Left forelimb (tissue), 1 donor: Measurements from ENCODE around the gene GRIN2C.

Source experiments
- DNase-seq: peaks from one replicate; pipeline ENCODE4 v3.0.0-alpha.2; 2018; ENCODE audit warnings: low spot score

Gene GRIN2C

GRCh38 chr17:74864297-74864865 is 4.7 kb upstream of the GRIN2C start:
- DNase-seq: no peak

- no peak for DNase-seq
Observed at GRCh38 chr17:74863420-74864296, 4.0 kb upstream of the GRIN2C start.

- DNase-seq: no peak
Observed at GRCh38 chr17:74862919-74863318, 3.2 kb upstream of the GRIN2C start.

- DNase-seq: no peak
Observed at GRCh38 chr17:74862108-74862901, 2.6 kb upstream of the GRIN2C start.

- DNase-seq: no peak
Observed at GRCh38 chr17:74861662-74862107, 2.0 kb upstream of the GRIN2C start.

- DNase-seq: no peak
Observed at GRCh38 chr17:74860872-74861661, 1.4 kb upstream of the GRIN2C start.

- no peak for DNase-seq
Observed at GRCh38 chr17:74860229-74860871, 665 bp upstream of the GRIN2C start.

GRCh38 chr17:74858672-74859458 is 820 bp downstream of the GRIN2C start:
- DNase-seq: no peak

GRCh38 chr17:74857191-74857590 is 2.5 kb downstream of the GRIN2C start:
- no peak for DNase-seq

GRCh38 chr17:74856112-74856511 is 3.6 kb downstream of the GRIN2C start:
- DNase-seq: no peak

GRCh38 chr17:74855323-74855722 is 4.4 kb downstream of the GRIN2C start:
- DNase-seq: no peak

GRCh38 chr17:74854792-74855191 is 4.9 kb downstream of the GRIN2C start:
- no peak for DNase-seq

- DNase-seq: no peak
Observed at GRCh38 chr17:74853669-74854068, 6.0 kb downstream of the GRIN2C start.

GRCh38 chr17:74853048-74853397 is 6.7 kb downstream of the GRIN2C start:
- no peak for DNase-seq

- DNase-seq: no peak
Observed at GRCh38 chr17:74852237-74853047, 7.2 kb downstream of the GRIN2C start.

GRCh38 chr17:74851612-74852236 is 8.0 kb downstream of the GRIN2C start:
- no peak for DNase-seq

- no peak for DNase-seq
Observed at GRCh38 chr17:74850914-74851313, 8.8 kb downstream of the GRIN2C start.

GRCh38 chr17:74850310-74850709 is 9.4 kb downstream of the GRIN2C start:
- no peak for DNase-seq

- no peak for DNase-seq
Observed at GRCh38 chr17:74848656-74849399, 10.9 kb downstream of the GRIN2C start.
